NCI-H460 (cell line): ENCODE results near the gene WWOX. TPM values are rescaled to one million over a fixed set of nuclear protein-coding genes. Genes with fewer than 3 reads are reported as not detected.

Experiments
- DNase-seq: peaks from one replicate; pipeline ENCODE4 v3.0.0-alpha.2; 2016; ENCODE audit warnings: low read depth; ENCODE audit errors: extremely low read depth
- total RNA-seq: library from RNA; depleted of rRNA; stranded (reverse); fragments of >200 nt; shearing (Covaris generic); gene quantifications from 2 replicates; pipeline ENCODE4 v1.2.3, GENCODE V29; 2014

The WWOX gene
- total RNA-seq, 1 experiment from 2014 or later = 11.1 TPM

GRCh38 chr16:78735337-78735736 lies 635.9 kb downstream of the WWOX start:
- no peak for DNase-seq

- no peak for DNase-seq
These were observed 638.2 kb downstream of the WWOX start for GRCh38 chr16:78737630-78738029.

- DNase-seq = no peak
These were observed 639.1 kb downstream of the WWOX start for GRCh38 chr16:78738557-78738956.

GRCh38 chr16:78740269-78740668 lies 640.8 kb downstream of the WWOX start:
- no peak for DNase-seq

- DNase-seq = no peak
These were observed 643.2 kb downstream of the WWOX start for GRCh38 chr16:78742501-78743283.

- DNase-seq = no peak
These were observed 644.1 kb downstream of the WWOX start for GRCh38 chr16:78743556-78743955.

- DNase-seq = no peak
These were observed 644.6 kb downstream of the WWOX start for GRCh38 chr16:78744099-78744498.

- no peak for DNase-seq
These were observed 645.3 kb downstream of the WWOX start for GRCh38 chr16:78744796-78745107.

GRCh38 chr16:78745108-78746019 lies 645.9 kb downstream of the WWOX start:
- no peak for DNase-seq

GRCh38 chr16:78746718-78747117 lies 647.3 kb downstream of the WWOX start:
- no peak for DNase-seq

- DNase-seq = no peak
These were observed 648.9 kb downstream of the WWOX start for GRCh38 chr16:78748220-78748929.

GRCh38 chr16:78749745-78750268 lies 650.4 kb downstream of the WWOX start:
- DNase-seq = no peak

GRCh38 chr16:78750611-78751010 lies 651.2 kb downstream of the WWOX start:
- DNase-seq = no peak

- no peak for DNase-seq
These were observed 652.1 kb downstream of the WWOX start for GRCh38 chr16:78751601-78752000.

- DNase-seq = no peak
These were observed 655.3 kb downstream of the WWOX start for GRCh38 chr16:78754713-78755112.

- DNase-seq = no peak
These were observed 656.6 kb downstream of the WWOX start for GRCh38 chr16:78755751-78756661.

- no peak for DNase-seq
These were observed 660.1 kb downstream of the WWOX start for GRCh38 chr16:78759596-78759995.

GRCh38 chr16:78760611-78761010 lies 661.2 kb downstream of the WWOX start:
- no peak for DNase-seq

- no peak for DNase-seq
These were observed 662.0 kb downstream of the WWOX start for GRCh38 chr16:78761427-78761826.

GRCh38 chr16:78762222-78762621 lies 662.8 kb downstream of the WWOX start:
- no peak for DNase-seq
